Measurements from ENCODE around the gene ANK3.

Gene ANK3

DNA sequence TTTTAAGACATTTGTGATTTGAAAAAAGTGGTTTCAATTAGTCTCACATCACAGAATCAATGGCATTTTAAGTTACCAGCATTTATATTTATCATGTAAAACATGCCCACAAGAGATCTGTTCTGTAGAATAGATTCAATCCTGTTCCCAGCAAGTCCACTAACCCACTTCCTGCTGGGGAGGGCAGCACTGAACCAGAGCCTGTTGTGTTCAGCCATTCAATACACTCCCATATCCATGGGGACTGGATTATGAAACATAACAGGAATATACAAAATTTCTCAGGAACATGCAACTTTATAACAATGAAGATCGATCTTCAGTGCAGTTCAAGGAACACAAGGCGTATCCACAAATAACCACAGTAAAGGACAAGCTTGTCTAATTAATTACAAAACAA is 24.4 kb upstream of the ANK3 start:
- no peak for DNase-seq (ENCODE audit: low read depth)

DNA sequence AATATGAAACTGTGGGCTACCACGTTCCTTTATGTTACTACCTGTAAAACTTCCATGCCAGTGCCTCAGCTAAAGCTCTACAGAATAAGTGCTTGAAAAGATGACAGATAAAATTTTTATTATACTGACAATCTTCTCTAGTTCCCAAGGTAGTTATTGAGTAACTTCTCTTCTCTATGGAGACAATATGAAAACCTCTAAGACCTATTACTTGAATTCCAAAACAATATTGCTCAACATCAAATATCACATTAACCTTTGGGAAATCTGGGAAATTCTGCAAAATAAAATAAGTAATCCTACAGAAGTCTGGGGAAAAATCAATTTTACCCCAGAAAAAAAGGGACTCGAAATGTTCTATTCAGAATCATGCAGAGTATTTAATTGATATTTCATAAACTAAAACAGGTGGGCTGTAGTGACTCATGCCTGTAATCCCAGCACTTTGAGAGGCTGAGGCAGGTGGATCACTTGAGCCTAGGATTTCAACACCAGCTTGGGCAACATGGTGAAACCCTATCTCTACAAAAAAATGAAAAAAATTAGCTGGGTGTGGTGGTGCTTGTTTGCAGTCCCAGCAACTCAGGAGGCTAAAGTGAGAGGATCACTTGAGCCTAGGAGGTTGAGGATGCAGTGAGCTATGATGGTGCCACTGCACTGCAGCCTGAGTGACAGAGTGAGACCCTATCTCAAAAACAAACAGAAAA is 23.8 kb upstream of the ANK3 start:
- H3K4me3 ChIP-seq (ENCODE audit: low read length): no peak overlapping the region
- TF ChIP-seq, protein P1, sequence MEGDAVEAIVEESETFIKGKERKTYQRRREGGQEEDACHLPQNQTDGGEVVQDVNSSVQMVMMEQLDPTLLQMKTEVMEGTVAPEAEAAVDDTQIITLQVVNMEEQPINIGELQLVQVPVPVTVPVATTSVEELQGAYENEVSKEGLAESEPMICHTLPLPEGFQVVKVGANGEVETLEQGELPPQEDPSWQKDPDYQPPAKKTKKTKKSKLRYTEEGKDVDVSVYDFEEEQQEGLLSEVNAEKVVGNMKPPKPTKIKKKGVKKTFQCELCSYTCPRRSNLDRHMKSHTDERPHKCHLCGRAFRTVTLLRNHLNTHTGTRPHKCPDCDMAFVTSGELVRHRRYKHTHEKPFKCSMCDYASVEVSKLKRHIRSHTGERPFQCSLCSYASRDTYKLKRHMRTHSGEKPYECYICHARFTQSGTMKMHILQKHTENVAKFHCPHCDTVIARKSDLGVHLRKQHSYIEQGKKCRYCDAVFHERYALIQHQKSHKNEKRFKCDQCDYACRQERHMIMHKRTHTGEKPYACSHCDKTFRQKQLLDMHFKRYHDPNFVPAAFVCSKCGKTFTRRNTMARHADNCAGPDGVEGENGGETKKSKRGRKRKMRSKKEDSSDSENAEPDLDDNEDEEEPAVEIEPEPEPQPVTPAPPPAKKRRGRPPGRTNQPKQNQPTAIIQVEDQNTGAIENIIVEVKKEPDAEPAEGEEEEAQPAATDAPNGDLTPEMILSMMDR (conservative IDR thresholded peaks at IDR 0.05; ENCODE audit: low read depth, low read length): no peak
- no peak for DNase-seq (ENCODE audit: low read depth)

More for the DNA sequence above, 24.4 kb upstream of the ANK3 start:
- H3K4me3 ChIP-seq (ENCODE audit: low read length): no peak overlapping the region
- TF ChIP-seq, protein P1 (conservative IDR thresholded peaks at IDR 0.05; ENCODE audit: low read depth, low read length): no peak

DNA sequence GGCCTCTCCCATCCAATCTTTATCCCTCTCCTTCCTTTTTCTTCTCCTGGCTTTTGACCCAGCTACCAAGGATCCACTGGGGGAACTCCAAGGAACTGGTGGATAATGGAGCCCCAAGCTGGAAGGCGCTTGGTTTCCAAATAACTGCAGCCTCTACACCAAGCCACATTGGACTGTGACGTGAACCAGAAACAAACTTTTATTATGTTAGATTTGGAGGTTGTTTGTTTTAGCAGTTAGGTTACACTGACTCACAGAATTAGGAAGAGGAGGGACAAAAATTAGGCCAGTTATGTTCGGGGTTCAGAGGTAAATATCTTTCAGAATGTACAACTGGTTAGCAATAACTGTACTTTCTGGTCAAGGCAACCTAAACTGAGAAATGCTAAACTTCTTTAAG is 21.3 kb upstream of the ANK3 start:
- TF ChIP-seq, protein P1 (conservative IDR thresholded peaks at IDR 0.05; ENCODE audit: low read depth, low read length): no peak
- DNase-seq (ENCODE audit: low read depth): no peak
- H3K4me3 ChIP-seq (ENCODE audit: low read length): no peak overlapping the region

DNA sequence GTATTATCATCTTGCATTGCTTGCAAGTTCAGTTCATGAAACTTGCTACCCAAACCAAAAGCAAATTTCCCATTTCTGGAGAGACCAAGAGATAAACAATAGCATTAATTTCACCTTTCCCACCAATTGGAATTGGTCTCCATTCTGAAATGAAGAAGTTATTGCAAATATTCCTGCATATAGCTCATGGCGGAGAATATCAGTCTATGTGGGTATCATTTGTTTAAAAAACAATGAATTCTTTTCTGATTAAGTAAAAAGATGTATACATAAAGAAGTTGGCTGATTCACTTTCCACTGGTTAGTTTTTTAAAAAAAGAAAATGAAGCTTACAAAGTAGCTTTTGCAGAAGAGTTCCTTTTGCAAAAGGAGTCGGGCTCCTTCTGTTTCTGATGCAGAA is 19.5 kb upstream of the ANK3 start:
- TF ChIP-seq, protein P1 (conservative IDR thresholded peaks at IDR 0.05; ENCODE audit: low read depth, low read length): no peak
- no peak overlapping the region for H3K4me3 ChIP-seq (ENCODE audit: low read length)
- no peak for DNase-seq (ENCODE audit: low read depth)

DNA sequence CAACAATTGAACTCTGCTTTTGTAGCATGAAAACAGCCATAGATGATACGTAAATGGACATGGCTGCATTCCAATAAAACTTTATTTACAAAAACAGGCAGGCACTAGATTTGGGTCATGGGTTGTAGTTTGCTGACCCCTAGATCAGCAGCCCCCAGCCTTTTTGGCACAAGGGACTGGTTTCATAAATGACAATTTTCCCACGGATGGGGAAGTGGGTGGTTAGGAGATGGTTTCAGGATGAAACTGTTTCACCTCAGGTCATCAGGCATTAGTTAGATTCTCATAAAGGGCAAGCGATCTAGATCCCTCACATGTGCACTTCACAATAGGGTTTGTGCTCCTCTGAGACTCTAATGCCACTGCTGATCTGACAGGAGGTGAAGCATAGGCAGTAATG is 16.5 kb upstream of the ANK3 start:
- H3K4me3 ChIP-seq (ENCODE audit: low read length): no peak overlapping the region
- no peak for DNase-seq (ENCODE audit: low read depth)
- TF ChIP-seq, protein P1 (conservative IDR thresholded peaks at IDR 0.05; ENCODE audit: low read depth, low read length): no peak

DNA sequence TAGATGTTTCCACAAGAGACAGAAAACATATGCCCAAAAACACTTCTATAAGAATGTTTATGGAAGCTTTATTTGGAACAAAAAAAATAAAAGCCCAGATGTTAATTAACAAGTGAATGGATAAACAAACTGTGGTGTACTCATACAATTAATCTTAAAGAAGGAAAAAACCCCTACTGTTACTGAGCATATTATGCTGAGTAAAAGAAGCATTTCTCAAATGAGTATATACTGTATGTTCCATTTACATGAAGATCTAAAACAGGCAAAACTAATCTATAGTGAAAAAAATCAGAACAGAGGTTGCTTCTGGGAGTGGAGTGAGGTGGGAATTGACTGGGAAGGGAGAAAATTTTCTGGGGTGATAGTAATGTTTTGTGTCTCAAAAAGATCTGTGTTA is 15.5 kb upstream of the ANK3 start:
- TF ChIP-seq, protein P1 (conservative IDR thresholded peaks at IDR 0.05; ENCODE audit: low read depth, low read length): no peak
- no peak for DNase-seq (ENCODE audit: low read depth)
- no peak overlapping the region for H3K4me3 ChIP-seq (ENCODE audit: low read length)

DNA sequence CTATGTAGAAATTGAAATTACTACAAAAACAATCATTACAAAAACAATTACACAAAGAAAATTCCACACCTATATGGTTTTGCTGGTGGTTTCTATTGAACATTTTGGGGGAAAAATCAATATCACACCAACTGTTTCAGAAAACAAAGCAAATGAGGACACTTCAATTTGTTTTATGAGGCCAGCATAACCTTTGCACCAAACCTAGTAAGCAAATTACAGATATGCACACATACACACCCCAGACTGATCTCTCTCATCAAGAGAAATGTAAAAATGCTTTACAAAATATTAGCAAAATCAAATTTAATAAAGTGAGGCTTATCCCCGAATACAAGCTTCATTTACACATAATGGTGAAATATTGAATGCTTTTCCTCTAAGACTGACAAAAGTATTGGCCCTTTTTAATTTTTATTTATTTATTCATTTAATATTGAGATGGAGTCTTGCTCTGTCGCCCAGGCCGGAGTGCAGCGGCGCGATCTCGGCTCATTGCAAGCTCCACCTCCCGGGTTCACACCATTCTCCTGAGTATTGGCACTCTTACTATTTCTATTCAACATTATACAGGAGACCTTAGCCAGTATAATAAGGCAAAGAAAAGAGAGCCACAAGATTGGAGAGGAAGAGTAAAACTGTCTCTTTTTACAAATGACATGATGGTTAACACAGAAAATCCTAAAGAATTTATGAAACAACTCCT is 13.6 kb upstream of the ANK3 start:
- DNase-seq (ENCODE audit: low read depth): no peak
- no peak overlapping the region for H3K4me3 ChIP-seq (ENCODE audit: low read length)
- TF ChIP-seq, protein P1 (conservative IDR thresholded peaks at IDR 0.05; ENCODE audit: low read depth, low read length): no peak
